Measurements from ENCODE around the gene IARS2.
A peak's percentile ranks its signal among the peaks of the same experiment; 100 is the strongest.
"Not testable (repeated sequence)": the region's sequence is repeated elsewhere in the genome, so short reads cannot be mapped to it uniquely, and the experiment has no call there.

Gene IARS2

DNA sequence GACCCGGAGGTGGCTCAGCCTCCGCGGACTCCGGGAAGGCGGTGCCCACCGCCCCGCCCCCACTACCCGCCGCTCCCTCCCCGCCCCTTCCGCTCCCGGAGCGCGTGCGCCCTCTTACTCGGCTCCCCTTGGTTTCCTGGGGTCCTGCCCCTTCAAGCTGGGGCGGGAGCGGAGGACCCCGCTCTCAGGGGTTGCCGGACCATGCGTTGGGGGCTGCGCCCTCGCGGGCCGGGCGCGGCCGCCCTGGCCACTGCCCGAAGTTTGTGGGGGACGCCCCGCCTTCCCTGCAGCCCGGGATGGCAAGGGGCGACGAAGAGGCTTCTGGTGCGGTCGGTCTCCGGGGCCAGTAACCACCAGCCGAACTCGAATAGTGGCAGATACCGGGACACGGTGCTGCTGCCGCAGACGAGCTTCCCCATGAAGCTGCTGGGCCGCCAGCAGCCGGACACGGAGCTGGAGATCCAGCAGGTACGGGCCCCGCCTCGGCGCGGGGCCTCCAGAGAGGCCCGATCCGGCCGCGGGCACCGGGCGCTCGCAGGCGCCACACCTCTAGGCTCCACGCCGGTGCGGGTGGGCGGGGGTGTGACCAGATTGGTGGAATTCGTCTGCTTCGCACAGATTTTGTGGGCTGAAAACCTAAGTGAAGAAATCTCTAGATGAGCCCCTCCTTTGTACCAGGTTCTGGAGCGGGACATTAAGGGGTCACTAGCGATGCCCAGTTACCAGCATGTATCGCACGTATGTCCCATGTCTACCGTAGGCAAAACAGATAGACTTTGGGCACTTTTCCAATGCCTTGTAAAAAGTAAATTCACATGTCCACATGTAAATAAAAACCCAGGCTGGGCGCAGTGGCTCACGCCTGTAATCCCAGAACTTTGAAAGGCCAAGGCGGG lies at the start of gene IARS2:
Gene IARS2 (plus strand): TSS at position 117 of the 896 bp plus-strand sequence. CDS start 85 bp downstream, at position 202.
- peak; percentile 84 to 88 for DNase-seq (ENCODE audit: low read depth in 2 of 2, low spot score in 1 of 2)

DNA sequence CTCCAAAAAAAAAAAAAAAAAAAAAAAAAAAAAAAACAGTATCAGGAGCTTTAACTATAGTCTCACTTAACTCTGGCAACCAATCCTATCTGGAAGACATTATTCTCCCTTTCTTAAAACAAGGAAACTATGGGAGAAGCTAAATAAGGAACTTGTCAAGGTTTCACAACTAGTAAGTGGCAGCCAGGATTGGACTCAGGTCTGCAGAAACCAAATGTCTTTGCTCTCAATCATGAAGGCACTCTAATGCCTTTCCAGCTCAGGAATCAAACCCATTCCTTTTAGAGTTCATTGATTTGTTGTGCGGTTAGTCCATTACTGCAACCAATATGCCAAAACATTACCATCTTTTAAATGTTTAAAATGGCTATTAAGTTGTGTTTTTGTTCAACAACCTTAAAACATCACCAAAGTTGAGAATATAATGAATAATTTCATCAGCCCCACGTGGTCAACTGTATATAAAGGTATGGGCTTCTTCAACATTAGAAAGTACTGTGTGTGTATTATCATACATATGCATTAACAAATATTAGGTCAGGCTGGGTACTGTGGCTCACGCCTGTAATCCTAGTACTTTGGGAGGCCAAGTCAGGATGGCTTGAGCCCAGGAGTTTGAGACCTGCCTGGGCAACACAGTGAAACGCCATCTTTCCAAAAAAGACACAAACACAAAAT lies 49.1 kb upstream of the IARS2 start:
- no peak for DNase-seq (ENCODE audit: low read depth in 2 of 2, low spot score in 1 of 2)

DNA sequence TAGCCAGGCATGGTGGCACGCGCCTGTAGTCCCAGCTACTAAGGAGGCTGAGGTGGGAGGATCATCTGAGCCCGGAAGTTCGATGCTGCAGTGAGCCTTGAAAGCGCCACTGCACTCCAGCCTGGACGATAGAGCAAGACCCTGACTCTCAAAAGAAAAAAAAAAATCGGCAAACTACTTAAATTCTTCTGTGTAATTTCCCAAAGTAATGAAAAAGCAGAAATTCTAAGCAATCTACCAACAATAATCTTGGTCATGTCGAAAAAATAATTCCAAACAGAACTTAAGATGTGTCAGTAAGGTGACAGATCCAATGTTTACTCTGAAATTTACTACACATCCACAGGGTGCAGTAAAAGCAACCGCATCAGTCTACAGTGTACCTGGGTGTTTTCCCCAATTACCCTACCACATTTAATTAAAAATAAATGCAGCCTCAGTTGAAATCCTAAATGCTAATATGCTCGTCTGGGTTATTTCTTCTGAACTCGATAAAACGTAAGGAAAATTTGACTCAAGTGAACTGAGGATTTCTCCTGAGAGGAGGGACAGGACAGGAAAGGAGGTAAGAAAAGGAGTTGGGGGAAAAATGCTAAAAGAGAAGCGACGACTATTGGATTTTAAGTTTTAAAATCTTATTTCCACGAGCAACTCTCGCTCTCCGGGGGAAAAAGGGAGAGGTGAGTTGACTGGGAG lies 48.4 kb upstream of the IARS2 start:
- no peak for DNase-seq (ENCODE audit: low read depth in 2 of 2, low spot score in 1 of 2)

DNA sequence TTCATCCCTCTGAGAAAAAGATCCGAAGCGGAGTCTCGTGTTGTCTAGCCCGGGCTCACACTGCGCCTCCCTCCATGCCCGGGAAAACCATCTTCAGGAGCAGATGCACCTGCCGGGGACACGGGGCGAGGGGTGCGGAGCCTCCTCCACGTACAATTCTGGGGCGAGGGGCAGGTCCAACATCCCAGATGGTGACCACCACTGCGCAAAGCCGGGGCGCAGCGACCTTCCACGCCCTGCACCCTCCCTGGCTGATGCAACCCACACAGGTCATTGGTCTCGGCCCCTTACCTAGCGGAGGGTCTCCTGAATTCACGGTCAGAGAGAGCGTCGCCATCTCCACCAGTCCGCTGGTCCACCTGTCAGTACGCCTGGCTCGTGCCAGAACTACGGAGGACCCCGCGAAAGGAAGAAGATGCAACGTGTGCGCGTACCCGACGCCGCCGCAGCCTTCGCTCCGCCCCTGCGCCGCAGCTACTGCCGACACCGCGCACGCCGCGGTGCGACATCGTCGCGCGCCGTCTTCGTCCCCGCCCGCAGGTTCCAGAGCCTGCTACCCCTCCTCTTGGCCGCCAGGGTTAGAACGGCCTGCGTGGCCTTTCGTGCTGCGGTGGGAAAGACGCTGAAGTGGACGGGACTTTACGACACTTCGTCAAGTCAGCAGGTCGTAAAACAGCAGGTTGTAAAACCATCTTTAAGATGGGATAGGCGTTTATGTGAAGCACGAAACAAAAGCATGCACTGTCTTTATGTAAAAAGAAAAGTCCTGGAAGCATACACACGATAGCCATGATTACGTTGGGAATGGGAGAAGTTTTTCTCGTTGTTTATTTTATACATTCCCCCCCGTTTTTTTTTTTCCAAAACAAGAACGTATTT lies 47.6 kb upstream of the IARS2 start, which contains the start of gene EPRS1:
Gene EPRS1 (minus strand): TSS at position 454 of the 879 bp plus-strand sequence. CDS start 117 bp downstream, at position 337.
- peak; percentile 79 to 92 for DNase-seq (ENCODE audit: low read depth in 2 of 2, low spot score in 1 of 2)

DNA sequence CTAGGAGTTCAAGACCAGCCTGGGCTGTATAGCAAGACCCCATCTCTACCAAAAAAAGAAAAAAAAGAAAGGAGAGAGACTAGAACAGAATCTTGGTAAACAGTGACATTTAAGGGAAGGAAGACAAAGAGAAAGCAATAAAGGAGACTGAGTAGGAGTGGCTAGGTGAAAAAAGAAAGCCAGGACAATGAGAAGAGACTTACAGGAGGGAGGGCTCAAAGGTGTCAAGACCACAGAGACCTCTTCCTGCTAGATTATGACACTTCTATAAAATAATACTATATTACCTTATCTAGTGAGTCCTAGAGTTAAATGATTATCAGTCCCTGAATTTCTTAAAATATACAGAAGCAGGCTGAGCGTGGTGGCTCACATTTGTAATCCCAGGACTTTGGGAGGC lies 37.6 kb upstream of the IARS2 start:
- DNase-seq (ENCODE audit: low read depth in 2 of 2, low spot score in 1 of 2), result no peak

DNA sequence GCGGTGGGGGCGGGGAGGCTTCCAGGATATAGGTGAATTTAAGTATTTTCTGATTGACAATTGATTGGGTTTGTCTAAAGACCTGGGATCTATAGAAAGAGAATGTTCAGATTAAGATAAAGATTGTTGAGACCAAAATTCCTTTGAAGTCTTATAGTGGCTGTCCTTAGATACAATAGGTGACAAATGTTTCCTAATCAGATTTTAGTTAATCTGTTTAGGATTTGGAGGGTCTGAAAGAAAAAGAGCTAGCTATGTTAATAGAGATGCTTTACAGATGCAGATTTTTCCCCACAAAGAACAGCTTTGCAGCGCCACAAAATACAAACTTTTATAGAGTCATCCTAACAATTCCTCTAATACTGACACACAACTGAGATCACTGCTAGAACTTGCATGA lies 33.1 kb upstream of the IARS2 start:
- DNase-seq (ENCODE audit: low read depth in 2 of 2, low spot score in 1 of 2), result no peak

DNA sequence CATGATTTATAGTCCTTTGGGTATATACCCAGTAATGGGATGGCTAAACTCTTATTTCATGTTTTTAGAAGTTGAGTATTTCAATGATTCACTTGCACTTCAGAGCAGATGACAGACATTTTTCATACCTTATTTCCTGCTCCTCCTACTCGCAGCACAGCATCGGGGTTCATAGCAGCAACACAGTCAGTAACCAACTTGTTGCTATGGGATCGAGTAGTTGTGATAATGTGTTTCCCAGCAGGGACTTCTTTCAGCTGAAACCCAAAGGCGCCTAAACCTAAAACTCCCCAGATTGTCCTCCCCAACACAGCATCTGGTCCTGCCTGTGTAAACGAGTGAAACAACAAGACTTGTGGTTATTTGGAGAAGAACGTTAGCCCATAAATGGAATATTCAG lies 31.3 kb upstream of the IARS2 start:
- DNase-seq (ENCODE audit: low read depth in 2 of 2, low spot score in 1 of 2), result no peak

DNA sequence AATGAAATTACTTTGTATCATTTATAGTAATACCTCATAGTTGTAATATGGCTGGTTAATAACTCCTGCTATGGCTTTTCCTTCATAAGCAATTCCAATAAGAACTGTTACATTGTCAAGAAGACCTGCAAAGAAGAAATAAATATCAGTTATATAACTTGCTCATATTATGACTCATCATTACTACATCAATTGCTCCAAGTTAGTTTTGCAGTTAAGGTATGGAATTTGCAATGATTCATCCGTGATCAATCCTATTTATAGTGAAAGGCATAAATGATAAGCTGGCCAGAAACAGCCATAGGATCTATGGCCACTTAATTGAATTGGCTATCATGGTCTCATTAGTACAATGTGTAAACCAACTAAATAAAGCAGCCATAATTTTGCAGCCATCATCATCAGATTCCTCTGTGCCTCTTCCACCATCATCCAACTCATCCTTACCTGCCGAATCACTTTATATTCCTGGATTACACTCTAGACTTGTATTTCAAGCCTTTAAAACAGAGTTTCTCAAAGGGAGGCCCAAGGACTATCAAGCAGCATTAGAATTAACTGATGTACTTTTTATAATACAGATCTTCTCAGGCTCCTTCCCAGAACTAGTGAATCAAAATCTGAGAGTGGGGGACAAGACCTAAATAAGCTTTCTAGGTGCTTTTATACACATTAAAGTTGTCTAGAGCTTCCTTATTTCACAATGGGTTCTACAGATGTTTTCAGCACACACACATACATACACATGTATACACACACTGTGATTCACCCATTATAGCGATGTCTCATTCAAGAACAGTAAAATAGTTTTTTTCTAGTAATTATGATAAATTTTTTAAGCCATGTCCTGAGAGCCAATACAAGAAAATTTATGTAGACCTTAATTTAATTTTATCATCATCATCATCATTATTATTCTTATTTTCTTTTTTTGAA lies 26.4 kb upstream of the IARS2 start:
- DNase-seq (ENCODE audit: low read depth in 2 of 2, low spot score in 1 of 2), result no peak

DNA sequence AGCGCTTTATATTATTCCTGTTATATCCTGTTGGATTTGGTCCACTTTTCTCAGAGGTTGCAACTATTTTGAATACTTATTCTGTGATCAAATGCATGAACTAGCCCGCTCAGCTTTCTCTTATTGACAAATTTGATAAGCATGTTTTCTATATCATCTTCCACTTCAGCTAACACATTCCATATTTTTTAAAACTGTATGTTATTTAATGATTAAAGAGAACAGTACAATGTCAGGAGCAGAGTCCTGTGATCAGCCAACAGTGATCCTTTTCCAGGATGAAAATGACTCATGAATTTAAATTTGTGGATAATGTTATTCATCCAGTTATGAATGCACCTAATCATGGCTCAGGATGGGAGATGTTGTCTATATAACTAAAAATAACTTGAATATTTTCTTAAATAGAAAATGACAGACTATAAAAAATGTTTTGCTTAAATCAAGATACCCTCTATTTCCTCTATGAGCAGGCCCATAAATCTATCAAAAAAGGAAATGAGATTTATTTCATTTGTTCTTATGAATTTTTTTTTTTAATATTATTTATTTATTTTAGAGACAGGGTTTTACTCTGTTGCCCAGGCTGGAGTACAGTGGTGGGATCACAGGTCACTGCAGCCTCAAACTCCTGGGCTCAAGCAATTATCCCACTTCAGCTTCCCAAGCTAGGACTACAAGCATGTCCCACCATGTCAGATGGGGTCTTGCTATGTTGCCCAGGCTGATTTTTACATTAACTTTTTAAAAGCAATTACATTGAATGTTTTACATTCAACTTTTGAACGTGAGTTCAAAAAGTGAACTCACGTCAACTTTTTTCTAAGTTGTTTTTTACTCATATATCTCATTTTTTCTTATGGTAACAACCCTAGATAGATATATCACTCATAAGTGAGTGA lies 16.8 kb upstream of the IARS2 start:
- DNase-seq (ENCODE audit: low read depth in 2 of 2, low spot score in 1 of 2), result no peak

DNA sequence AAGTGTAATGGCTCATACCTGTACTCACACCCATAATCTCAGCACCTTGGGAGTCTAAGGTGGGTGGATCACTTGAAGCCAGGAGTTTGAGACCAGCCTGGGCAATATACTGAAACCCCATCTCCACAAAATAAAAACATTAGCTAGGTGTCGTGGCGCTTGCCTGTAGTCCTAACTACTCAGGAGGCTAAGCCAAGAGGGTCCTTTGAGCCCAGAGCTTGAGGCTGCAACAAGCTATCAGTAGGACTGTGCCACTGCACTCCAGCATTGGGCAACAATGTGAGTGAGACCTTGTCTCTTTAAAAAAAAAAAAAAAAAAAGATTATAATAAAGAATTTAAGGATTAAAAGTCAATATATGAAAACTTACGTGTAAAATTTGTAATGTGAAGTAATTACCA lies 16.0 kb upstream of the IARS2 start:
- DNase-seq (ENCODE audit: low read depth in 2 of 2, low spot score in 1 of 2), result no peak

DNA sequence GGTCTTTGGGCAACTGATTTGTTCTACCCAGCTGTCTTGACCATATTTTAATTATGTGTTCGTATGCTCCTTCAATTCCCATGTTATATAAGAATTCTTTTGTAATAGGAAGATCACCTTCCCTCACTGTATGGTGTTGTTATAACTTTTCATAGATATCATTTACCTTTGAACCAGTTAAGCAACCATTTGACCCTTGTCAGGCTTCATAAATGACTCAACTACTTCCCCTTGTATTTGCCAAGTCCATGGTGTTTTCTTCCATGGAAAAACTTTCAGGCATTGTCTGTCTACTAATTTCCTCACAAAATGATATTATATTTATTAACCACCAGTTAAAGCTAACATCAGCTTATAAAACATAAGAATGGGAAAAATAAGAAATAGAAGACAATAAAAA lies 9.5 kb upstream of the IARS2 start:
- DNase-seq (ENCODE audit: low read depth in 2 of 2, low spot score in 1 of 2), result no peak

DNA sequence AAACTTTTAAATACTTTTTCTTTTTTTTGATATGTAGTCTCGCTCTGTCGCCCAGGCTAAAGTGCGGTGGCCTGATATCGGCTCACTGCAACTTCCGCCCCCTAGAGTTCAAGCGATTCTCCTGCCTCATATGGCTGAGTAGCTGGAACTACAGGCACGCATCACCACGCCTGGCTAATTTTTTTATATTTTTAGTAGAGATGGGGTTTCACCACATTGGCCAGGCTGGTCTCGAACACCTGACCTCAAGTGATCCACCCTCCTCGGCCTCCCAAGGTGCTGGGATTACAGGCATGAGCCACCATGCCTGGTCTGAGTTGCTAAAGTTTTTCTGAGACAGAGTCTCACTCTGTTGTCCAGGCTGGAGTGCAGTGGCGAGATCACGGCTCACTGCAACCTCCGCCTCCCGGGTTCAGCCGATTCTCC lies 7.7 kb upstream of the IARS2 start:
- DNase-seq (ENCODE audit: low read depth in 2 of 2, low spot score in 1 of 2), result not testable (repeated sequence)

DNA sequence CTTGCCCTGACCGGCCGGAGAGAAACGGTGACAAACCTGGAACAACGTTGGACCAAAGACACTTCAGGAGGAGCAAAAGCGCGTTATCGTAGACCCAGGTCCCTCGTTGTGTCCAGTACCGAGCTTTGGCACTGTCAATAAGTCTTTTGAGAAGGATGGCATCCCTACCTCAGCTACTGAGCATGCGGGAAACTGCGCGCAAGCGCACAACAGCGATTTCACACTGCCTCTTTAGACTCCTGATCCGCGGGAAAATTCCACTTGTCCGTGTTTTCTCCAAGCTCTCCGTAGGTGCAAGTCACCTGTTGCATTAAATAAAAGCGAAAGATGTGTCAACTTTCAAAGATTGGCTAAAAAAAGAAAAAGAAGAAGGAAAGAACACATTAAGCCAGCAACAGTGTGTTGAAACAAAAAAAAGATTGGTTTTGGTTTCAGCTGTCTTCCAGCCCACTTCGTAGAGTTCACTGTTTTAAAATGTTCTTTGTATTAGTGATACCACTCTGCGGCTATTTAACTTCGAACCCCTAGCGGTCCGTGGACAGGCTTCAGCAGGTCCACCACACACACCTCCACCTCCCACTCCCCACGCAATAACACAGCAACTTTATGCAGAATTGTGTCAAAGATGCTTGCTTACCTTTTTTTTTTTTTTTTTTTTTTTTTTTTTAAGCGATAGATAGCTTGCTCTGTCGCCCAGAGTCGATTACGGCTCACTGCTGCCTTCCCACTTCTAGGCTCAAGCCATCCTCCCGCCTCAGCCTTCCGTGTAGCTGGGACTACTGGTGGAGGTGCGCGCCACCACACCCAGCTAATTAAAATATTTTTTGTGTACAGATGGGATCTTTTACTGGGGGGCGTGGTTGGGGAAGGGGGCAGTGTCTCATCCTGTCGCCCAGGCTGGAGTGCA lies 4.0 kb upstream of the IARS2 start, which contains the start of gene BPNT1:
Gene BPNT1 (minus strand): TSS at position 139 of the 907 bp plus-strand sequence. CDS start 9,942 bp downstream, outside the sequence.
- DNase-seq (ENCODE audit: low read depth in 2 of 2, low spot score in 1 of 2), result peak; percentile 92 to 99

DNA sequence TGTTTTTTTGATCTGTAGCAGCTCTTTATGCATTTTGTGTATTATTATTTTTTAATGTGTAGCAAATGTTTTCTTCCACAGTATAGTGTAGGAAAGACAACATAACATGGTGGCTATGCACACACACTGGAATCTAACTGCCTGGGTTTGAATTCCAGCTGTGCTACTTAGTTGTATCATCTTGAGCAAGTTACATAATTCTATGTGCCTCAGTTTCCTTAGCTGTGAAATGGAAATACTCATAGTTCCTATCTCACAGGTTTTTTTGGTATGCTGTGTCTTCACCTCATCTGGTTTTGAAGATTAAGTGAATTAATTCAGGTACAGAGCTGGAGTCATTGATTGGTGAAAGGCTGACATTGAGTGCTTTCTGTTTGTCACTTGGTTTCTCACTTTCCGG lies 1.2 kb upstream of the IARS2 start:
- DNase-seq (ENCODE audit: low read depth in 2 of 2, low spot score in 1 of 2), result no peak

DNA sequence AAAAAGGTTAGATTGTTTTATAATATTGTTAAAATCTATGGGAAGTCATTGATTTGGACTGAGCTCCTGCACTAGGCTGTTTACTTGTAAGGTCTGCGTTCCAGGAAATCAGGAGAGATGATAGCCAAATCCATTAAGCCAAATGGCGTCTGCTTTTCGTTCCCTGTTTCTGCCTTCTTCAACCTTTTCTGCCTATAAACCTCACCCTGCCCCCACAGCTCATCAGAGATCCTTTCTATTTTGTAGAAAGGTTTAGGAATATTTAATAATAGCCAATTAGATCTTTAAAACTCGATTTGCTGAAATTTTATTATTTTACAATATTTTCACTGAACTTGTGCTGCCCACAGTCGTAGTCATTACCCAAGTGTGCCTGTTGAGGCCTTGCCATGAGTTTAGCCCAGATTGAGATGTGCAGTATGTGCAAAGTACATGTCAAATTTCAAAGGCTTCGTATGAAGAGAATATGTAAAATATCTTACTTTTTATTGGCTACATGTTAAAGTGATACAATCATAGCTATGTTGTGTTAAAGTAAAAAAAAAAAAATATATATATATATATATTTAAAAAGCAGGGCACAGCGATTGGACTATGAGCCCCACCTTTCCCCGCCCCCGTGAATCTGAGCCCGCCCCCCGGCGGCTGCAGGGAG lies 444 bp upstream of the IARS2 start:
- DNase-seq (ENCODE audit: low read depth in 2 of 2, low spot score in 1 of 2), result no peak

DNA sequence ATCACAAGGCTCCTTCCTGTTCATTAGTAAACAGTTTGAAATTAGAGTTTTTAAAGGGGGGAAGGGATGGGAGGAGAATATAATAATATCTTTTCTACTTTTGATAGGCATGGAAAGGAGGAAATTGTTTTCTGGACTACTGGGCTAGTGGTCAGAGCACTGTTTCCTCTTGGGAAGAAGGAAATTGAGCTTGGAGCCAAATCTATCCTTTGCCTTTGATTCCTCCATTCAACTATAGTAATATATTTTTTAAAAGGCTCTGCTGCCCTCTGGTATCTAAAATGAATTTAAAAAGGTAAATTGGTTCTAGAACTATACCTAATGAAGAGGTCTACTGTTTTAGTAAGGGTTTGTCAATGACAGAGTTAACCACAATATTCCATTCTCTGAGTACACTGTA lies 5.9 kb downstream of the IARS2 start:
- no peak for DNase-seq (ENCODE audit: low read depth in 2 of 2, low spot score in 1 of 2)

DNA sequence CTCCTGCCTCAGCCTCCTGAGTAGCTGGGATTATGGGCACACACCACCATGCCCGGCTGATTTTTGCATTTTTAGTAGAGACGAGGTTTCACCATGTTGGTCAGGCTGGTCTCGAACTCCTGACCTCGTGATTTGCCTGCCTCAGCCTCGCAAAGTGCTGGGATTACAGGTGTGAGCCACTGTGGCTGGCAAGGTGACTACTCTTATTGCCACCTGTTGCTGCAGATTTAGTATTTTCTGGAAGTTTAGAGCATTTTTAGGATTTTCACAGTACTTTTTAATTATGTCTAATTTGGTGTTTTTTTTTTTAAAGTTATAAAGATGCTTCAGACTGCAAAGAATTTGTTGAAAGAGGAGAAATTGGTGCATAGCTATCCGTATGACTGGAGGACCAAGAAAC lies 16.5 kb downstream of the IARS2 start:
- not testable (repeated sequence) for DNase-seq (ENCODE audit: low read depth in 2 of 2, low spot score in 1 of 2)

All from stimulated activated CD8-positive, alpha-beta memory T cell treated with anti-CD3 and anti-CD28 coated beads, Interleukin-4, amount 100 ng/mL, for 4 hours (primary cell).